HG03103 (cell line): Measurements from ENCODE around the gene MCAT.

ENCODE experiments used
- ATAC-seq: cut with Tn5 transposase; IDR thresholded peaks from one replicate; pipeline ENCODE4 v1.9.1; 2021; ENCODE audit warnings: low read depth; ENCODE audit not compliant: unreplicated experiment

The MCAT gene, protein sequence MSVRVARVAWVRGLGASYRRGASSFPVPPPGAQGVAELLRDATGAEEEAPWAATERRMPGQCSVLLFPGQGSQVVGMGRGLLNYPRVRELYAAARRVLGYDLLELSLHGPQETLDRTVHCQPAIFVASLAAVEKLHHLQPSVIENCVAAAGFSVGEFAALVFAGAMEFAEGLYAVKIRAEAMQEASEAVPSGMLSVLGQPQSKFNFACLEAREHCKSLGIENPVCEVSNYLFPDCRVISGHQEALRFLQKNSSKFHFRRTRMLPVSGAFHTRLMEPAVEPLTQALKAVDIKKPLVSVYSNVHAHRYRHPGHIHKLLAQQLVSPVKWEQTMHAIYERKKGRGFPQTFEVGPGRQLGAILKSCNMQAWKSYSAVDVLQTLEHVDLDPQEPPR

DNA sequence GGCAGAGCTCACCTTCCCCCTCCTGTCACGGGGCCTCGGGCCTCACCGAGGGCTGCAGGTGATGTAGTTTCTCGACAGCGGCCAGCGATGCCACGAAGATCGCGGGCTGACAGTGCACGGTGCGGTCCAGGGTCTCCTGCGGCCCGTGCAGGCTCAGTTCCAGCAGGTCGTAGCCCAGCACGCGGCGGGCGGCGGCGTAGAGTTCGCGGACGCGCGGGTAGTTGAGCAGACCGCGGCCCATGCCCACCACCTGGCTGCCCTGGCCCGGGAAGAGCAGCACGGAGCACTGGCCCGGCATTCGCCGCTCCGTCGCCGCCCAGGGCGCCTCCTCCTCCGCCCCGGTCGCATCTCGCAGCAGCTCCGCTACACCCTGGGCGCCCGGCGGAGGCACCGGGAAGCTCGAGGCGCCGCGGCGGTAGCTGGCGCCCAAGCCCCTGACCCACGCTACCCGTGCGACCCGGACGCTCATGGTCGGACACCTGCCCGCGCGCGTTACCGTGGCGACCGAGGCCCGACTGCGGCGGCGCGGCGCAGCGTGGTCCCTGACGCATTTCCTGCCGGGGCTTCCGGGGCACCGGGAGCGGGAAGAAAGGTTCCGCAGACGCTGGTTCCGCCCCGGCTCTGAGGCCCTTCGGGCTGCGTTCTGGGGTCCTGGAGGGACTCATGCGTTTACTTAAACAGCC lies at the start of gene MCAT:
MCAT (minus strand) TSS at position 519 of the 683 bp plus-strand sequence; CDS start at position 469, 50 bp downstream.
- peak; percentile 69 for ATAC-seq

DNA sequence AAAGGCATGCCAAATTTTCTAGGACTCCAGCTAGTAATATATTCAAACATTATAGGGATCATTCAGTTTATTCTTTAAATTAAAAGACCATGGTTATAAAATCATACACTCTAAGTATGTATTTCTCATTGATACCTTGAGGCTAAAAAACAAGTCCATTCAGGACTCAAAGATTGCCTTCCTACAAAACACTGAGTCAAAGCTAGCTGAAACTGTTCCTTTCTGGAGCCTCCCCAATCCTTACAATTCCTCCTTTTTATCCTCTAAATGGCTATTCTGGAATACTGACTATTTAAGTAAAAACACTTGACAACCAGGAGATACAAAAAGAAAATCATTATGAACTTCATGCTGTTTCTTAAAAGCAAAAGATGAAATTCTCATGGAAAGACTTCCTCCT lies 48.6 kb upstream of the MCAT start:
- ATAC-seq = no peak

DNA sequence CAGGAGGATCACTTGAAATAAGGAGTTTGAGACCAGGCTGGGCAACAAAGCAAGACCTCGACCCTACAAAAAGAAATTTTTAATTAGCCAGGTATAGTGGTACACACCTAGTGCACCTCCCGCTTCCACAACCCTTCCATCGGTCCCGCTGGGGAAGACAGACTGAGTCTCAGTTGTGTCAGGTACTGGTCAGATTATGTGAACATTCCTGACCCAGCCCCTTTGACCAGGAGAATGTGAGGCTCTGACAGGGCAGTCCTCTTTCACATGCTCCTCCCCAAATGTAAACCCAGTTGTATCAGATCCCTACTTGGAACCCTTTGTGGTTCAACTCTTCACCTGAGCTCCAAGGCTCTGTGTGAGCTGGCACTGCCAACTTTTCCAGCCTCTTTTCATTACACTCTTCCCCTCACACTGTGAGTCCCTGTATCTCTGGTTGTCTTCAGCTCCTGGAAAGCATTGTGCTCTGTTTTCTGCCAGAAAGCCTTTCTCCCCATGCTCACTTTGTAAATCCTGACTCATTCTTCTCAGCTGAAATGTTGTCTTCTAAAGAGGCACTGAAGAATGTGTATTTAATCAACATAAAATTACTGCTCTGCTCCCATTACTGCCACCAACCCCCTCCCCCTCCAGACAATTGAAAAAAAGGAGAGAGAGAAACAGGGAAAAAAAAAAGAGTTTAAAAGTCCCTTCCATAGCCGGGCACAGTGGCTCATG lies 45.8 kb upstream of the MCAT start:
- ATAC-seq = no peak

DNA sequence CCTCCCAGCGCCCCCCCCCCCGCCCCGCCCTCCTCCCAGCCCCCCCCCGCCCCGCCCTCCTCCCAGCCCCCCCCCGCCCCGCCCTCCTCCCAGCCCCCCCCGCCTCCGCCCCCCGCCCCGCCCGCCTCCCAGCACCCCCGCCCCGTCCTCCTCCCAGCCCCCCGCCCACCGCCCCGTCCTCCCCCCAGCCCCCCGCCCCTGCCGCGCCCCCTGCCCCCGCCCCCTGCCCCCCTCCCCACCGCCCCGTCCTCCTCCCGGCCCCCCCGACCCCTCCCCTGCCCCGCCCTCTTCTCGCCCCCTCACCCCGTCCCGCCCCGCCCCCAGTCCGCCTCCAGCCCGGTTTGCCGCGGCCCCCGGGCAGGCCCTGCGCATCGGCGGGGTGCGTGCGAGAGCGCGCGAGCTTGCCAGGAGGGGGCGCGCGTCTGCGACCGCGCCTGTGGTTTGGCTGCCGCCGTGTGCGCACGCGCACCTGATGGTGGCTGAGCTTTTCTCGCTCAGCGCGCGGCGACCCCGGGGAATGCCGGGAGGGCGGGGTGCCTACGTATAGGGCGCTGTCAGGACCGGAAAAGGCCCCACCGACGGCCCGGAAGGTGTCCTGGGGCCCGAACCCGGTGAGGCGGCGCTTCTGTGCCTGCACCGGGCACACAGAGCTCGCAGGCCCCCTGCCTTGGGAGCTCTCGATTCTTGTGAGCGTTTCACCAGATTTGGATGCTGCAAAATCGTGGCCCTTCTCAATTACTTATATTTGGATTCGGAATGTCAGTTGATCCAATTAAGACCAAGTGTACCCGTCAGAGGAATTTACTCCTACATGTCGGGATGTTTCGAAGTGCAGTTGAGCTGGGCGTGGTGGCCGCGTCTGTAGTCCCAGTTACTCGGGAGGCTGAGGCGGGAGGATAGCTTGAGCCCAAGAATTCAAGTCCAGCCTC lies 44.2 kb upstream of the MCAT start:
- peak; percentile 67 for ATAC-seq

DNA sequence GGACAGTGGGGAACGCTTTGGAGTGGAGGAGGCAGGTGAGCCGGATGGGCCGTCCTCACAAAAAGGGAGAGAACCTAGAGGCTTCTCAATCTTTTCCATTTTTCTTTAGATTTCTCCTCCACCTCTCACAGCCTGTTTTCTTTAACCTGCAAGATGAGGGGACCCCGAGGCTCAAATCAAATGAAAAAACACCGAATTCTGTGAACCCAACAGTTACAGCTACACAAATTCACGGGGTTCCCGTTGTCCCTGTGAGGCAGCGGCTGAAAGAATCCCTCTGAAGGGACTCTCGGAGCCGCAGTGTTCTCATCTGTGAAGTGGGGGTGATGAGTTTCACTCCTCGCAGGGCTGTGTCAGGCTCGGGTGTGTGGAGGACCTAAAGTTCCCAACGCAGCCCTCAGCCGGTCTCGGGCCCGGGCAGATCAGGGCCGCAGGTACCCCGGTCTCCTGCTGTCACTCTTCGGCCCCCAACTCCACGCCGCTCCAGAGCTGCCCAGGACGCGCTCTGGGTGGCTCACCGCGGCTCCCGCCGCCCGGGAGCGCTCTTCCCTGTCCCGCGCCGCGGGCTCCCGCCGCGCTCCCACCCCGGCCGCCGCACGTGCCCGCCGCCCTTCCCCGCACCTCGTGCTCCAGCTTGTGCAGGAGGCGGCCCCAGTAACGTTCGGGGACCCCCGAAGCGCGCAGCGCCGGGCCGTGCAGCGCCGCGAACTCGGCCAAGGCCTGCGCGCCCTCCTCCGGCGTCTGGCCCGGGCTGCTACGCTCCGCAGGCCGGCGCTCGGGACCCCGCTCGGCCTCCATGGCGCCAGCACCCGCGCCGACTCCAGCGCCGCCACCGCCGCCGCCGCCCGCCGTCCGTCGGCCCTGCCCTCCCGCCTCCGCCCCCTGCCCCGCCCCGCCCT lies 43.3 kb upstream of the MCAT start, which contains the start of gene TTLL12:
TTLL12 (minus strand) TSS at position 863 of the 899 bp plus-strand sequence; CDS start at position 798, 65 bp downstream.
- peak; percentile 39 for ATAC-seq

DNA sequence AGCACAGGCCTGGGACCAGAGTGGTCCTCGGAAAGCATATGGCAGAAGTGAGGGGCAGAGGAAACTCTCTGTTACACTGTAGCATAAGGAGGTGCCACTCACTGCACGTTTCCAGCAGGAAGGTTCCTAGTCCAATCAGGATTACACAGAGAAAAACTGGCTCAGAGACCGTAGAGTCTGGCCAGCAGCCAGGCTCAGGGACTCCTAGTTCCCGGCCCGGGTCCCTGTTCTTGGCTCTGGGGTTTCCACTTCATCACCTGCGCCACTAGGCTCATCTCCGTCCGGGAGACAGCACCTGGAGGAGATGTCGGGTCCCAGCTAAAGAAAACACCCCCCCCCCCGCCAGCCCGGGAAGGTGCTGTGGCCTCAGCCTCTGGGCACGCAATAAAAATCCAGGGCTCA lies 42.7 kb upstream of the MCAT start:
- no peak for ATAC-seq

DNA sequence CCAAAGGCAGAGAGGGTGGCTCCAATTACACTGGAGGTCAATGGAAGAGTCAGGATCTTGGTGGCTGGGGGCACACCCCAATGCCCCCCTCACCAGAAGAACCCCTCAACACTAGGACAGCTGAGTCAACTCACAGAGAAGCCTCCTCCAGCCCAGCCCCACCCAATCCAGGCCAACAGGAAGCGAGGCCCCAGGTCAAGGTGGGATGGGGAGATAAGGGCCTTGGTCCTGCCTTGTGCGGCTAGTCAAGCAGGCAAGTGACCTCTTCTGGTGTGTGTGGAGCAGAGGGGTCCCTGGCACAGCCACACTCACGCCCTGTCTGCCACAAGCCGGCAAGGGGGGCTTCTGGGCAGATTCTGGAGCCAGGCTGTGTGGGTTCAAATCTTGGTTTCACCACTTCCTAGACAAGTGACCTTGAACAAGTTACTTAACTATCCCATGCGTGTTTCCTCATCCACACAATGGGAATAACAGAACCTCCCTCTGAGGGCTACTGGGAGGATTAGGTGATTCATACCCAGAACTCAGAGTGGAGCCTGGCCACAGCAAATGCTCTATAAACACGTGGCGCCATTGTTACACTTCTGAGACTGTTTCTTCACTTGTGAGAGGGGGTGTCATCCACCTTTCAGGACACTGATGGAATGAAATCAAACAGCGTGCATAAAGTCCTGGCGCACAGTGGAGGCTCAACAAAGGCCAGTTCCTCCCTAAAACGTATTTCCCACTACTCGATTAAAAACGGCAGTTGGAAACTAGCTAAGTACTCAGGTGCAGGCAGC lies 40.5 kb upstream of the MCAT start:
- ATAC-seq = no peak

DNA sequence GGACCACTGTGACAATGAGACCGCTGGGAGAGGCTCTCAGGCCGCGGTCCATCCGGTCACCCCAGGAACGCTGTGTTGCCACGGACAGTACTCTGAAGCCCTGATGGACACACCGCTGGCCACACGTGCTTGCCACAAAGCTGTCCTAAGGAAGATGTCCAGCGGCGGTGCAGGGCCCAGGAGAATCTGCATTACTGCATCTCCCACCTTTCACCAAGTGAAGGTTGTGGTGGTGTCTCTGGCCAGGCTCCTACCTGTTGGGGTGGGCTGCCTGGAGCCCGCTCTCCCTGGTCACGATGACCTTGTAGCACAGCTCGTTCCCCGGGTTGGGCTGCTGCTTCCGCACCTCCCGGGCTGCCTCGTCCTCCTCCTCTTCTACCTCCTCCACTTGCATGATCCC lies 39.5 kb upstream of the MCAT start:
- ATAC-seq = no peak

DNA sequence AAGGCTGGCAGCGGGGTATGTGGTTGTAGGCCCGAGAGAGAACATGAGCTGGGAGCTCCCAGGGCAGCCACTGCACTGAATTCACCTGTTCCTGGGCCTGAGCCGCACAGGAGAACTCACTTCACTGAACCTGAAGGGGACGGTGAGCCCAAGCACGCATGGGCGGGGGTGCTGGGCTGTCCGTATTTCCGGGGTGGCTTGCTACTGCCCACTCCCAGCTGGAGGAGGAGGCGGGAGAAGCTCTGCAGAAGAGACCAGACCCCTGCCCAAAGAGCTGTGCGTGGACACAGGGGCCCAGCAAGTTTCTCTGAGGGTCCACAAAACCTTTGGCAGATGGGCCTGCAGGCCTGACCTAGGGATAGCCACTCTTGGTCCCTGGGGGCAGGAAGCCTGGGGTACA lies 38.9 kb upstream of the MCAT start:
- ATAC-seq = no peak

DNA sequence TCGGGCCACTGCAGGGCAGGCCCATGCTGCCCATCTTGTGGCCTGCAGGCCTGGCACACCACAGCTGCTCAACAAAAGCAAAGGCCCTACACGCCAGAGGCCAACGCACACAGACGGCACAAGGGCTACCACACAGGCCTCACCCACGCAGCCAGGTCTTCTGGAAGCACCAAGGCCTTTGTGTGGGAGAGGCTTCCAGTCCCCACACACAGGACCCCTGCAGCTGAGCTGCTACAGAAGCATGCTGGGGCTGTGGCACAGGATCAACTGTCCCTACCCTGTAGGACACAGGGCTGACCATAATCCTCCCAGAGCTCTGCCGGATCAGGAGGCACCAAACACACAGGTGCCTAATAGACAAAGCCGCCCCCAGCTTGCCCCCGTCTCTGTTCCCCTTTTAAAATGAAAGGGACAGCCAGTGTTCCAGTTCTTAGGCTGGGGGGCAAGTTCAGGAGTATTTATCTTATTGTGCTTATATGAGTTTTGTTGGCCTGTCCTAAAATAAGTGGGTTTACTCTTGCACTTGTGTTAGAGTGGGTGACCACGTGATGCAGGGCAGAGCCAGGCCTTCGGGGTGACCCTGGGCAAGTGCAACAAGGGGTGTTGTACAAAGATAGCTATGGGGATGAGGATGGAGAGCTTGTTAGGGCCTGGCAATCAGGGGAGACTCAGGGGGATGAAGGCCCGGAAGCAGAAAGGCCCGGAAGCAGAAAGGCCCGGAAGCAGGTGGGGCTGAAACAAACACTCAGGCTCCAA lies 38.3 kb upstream of the MCAT start:
- ATAC-seq = no peak

DNA sequence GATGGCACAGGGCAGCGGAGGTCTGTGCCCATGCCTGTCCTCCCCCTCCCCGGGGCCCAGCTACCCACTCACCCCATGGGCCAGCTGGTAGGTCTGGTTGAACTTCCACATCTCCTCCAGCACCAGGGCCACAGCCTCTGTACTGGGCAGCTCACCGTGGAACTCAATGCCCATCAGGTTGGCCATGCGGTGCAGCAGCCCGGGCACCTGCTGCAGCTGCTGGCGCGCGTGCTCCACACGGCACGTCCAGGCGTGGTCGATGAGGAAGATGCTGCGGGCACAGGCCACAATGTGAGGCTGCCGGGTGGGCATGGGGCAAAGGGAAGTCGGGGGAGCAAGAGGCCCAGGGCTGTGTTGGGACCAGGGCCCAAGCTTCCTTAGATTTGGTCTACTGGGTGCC lies 37.5 kb upstream of the MCAT start:
- no peak for ATAC-seq

DNA sequence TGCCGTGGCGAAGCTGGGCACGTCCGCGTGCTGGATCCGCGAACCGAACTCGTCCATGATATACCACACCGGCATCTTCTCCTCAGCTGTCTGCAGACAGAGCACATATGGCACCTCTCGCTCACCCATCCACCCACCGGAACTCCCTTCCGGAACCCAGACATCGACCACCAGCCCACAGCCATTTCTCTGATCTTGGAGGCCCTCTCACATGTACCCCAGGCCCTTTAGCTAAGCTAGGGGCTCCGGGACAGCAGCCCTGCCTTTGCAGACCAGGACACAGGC lies 36.7 kb upstream of the MCAT start:
- ATAC-seq = no peak

DNA sequence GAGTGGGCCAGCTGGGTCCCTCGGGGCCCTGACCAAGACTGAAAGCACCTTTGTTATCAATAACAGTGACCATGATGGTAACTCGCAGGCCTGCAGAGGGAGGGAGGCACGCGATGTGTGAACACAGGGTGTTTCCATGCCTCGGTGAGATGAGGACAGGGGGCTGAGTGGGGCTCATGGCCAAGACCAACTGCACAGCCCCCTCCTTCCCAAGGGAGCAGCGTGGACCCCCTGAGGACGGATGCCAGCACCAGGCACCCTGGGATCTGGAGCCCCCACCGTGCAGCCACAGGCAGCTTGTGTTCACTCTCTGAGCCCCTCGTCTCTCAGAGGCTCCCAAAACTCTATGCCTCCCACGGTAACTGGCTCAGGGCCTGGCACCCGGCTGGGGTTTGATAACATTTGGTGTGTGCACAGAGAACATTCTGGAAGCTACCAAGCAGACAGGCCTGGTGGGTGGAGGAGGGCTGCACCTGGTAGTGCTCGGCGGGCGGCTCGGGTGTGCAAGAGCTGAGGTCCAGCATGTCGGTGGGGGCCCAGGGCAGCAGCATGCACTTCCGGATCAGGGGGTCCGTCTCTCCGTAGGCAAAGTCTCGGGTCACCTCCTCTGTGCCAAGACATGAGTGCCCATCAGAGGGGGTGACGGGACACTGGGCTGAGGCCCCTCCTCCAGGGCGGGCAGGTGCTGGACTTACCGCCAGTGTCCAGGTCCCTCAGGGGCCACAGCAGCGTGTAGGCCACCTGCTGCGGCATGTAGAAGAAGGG lies 36.1 kb upstream of the MCAT start:
- no peak for ATAC-seq

DNA sequence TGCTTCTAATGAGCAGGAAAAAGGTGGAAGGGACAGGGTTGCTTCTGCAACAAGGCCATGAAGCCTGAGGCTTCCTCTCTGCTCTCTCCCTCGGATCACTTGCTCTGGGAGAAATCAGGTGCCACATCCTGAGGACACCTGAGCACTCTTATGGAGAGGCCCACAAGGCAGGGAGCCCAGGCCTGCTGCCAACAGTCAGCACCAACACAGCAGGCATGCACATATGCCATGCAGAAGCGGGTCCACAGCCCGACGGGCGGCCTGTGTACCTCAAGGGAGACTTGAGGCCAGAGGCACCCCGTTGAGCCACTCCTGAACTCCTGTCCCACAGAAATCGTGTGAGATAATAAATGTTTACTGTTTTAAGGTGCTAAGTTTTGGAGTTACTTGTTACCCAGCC lies 34.3 kb upstream of the MCAT start:
- no peak for ATAC-seq

DNA sequence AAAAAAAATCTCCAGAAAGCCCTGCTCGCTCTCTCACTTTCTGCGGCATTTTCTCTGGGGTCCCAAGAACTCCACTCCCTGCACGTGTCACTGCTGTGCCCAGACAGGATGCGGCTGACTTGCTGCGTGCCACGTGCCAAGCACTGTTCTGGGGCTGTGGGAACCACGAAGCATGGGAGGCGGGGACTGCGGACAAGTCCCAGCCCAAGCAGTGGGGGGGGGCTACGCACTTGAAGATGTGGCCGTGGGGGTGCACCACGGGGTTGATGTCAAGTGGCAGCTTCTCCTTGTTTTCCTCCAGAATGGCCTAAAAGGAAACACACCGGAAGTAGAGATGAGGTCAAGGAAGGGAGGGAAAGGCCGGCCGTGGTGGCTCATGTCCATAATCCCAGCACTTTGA lies 32.9 kb upstream of the MCAT start:
- no peak for ATAC-seq

DNA sequence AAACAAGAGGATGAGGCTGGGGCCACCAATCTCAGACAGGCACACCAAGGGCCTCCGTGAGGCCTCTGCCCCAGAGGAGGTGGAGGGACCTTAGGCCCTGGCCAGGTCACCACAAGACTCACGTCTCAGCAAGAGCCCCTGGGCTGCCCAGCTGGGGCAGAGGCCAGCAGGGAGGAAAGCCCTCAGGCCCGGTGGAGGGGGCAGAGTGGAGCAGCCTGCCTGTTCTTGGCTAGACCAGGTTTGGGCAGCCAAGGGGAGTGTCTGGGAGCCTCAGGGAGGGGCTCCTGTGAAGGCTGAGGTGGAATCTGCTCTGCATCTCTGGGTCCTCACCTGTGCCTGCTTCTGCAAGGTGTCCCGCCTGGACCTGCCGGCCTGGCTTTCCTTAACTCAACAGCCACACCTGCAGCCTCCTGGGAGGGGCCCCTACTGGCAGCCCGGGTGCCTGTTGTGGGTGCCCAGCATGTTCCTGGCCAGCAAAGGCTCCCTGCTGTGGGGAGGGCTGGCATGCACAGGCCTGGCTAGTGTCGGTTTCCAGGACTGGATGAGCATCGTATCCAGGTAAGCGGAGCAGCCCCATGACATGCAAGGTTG lies 31.8 kb upstream of the MCAT start:
- ATAC-seq = no peak
